Activated CD4-positive, alpha-beta T cell treated with anti-CD3 and anti-CD28 coated beads for 48 hours (primary cell): ENCODE measurements around the gene ADAMTS6.
A peak's percentile ranks its signal among the peaks of the same experiment; 100 is the strongest.

Experiments used
- DNase-seq: peaks from one replicate; pipeline ENCODE4 v3.0.0-alpha.2; 2020

ADAMTS6 gene

GRCh38 chr5:65101632-65102100 lies 380.1 kb downstream of the ADAMTS6 start:
- DNase-seq = no peak

GRCh38 chr5:65100911-65101631 lies 380.6 kb downstream of the ADAMTS6 start:
- peak; percentile 50 for DNase-seq
